Measurements from ENCODE around the gene POLA2. TPM values are rescaled to one million over a fixed set of nuclear protein-coding genes. Genes with fewer than 3 reads are reported as not detected.

Gene POLA2
- total RNA-seq, 1 donor from 2014 or later = 8.1 TPM

DNA sequence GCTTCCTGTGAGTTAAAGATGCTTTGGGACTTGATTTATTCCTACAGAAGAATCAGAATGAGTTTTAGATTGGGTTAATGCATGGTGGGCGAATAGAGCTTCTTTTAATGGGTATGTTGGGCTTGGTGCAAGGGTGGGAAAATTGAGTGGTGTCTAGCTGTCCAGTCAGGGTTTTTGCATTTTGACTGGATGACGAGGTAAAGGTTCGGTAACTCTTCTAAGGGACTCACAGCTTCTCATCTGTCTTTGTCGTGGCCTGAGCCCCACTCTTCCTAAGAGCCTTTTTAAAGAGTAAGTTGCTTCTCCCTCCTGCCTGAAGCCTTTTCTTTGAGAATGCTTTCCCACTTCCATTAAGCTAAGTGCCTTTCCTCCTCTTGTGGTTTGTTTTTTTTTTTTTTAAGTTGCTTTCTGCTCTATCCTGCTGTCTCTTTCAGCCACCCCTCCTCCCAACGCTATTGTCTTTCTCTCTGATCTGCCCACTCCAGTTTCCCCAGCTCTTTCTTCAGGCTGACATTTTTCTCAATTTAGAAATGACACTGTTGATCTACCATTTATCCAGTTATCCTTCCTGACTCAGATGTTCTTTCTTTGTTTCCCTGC, 73.0 kb downstream of the POLA2 start:
- DNase-seq = no peak

- DNase-seq = no peak
Observed at GRCh38 chr11:65338676-65339075, 76.9 kb downstream of the POLA2 start.

DNA sequence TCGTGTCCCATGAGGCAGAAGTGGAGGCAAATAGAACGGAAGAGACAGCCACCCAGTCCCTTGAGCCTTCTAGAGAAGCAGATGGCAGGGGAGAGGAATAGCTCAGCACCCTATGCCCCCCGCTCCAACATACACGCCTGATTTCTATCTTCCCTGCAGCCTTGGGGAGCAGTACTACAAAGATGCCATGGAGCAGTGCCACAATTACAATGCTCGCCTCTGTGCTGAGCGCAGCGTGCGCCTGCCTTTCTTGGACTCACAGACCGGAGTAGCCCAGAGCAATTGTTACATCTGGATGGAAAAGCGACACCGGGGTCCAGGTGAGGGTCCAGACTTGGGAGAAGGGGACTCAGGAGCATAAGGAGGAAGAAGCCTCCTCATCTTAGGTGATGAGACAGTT, 78.5 kb downstream of the POLA2 start:
- DNase-seq = no peak

GRCh38 chr11:65341856-65342255, 80.1 kb downstream of the POLA2 start:
- no peak for DNase-seq

Other genes starting within 250 kb of the POLA2 start
- gene ARL2, start 247.8 kb upstream of the POLA2 start, total RNA-seq = 43.3 TPM
- 8.6 TPM for gene SNX15, start 234.5 kb upstream of the POLA2 start, total RNA-seq
- gene SAC3D1, start 220.8 kb upstream of the POLA2 start, total RNA-seq = 3.5 TPM
- gene NAALADL1, start 203.4 kb upstream of the POLA2 start, total RNA-seq = 9.0 TPM
- gene CDCA5, start 177.9 kb upstream of the POLA2 start, total RNA-seq = 4.1 TPM
- gene ZFPL1, start 177.7 kb upstream of the POLA2 start, total RNA-seq = 20.5 TPM
- 93.3 TPM for gene VPS51, start 165.7 kb upstream of the POLA2 start, total RNA-seq
- gene TM7SF2, start 150.1 kb upstream of the POLA2 start, total RNA-seq = 31.4 TPM
- 3.3 TPM for gene ZNHIT2, start 144.3 kb upstream of the POLA2 start, total RNA-seq
- gene FAU, start 139.8 kb upstream of the POLA2 start, total RNA-seq = 353 TPM
- gene MRPL49, start 139.6 kb upstream of the POLA2 start, total RNA-seq = 35.5 TPM
- gene SYVN1, start 127.4 kb upstream of the POLA2 start, total RNA-seq = 12.0 TPM
- not detected for gene SPDYC, start 91.7 kb upstream of the POLA2 start, total RNA-seq
- 79.7 TPM for gene CAPN1, start 80.0 kb upstream of the POLA2 start, total RNA-seq
- gene CDC42EP2, start 52.9 kb downstream of the POLA2 start, total RNA-seq = 3.7 TPM
- 30.2 TPM for gene DPF2, start 71.9 kb downstream of the POLA2 start, total RNA-seq
- gene TIGD3, start 92.8 kb downstream of the POLA2 start, total RNA-seq = 0.20 TPM
- 4.6 TPM for gene SLC25A45, start 120.7 kb downstream of the POLA2 start, total RNA-seq
- 24.6 TPM for gene FRMD8, start 124.7 kb downstream of the POLA2 start, total RNA-seq
- gene NEAT1, start 160.8 kb downstream of the POLA2 start, total RNA-seq = 308 TPM
- gene MALAT1, start 237.1 kb downstream of the POLA2 start, total RNA-seq = 23,607 TPM

Data from skin of body (tissue), 2 donors.